CD4-positive, alpha-beta T cell (primary cell): Measurements from ENCODE around the gene APOL3. TPM values are rescaled to one million over a fixed set of nuclear protein-coding genes. Genes with fewer than 3 reads are reported as not detected.
"Not testable (repeated sequence)": the region's sequence is repeated elsewhere in the genome, so short reads cannot be mapped to it uniquely, and the experiment has no call there.

Experiments used
- ATAC-seq: fragments of 200-7000 bp; cut with Tn5 transposase; one replicate; pipeline ENCODE4 v1.10.0; 2022; ENCODE audit warnings: mild to moderate bottlenecking; ENCODE audit not compliant: poor library complexity
- CTCF ChIA-PET: fragments of 350-600 bp; sonication (Branson Sonifier 250); formaldehyde crosslinking; loops from one replicate; lab custom pipeline; 2021; ENCODE audit warnings: antibody characterized with exemption, inconsistent platforms; lab: Charles Lee
- POLR2A ChIA-PET: fragments of 350-600 bp; sonication (Branson Sonifier 250); formaldehyde crosslinking; loops from one replicate; lab custom pipeline; 2021; ENCODE audit warnings: antibody characterized with exemption, inconsistent platforms; lab: Charles Lee
- DNase-seq, 14 experiments: peaks; one replicate each; pipeline ENCODE4 v3.0.0-alpha.2; 2013 to 2020; ENCODE audit warnings: mixed read lengths in 2 of 14
- H3K27ac ChIP-seq, 2 donors: one replicate each; pipeline versions ENCODE4 v1.5.1 to v1.7.0; 2013; ENCODE audit warnings: low read length in 2 of 2, low read depth in 1 of 2, mild to moderate bottlenecking in 1 of 2
- H3K27me3 ChIP-seq, 2 experiments: 1 replicate in 1 of 2; 2 replicates in 1 of 2; pipeline versions ENCODE4 v1.6.1 to v1.7.0; 2013; ENCODE audit warnings: low read length in 2 of 2, control low read depth in 1 of 2, mild to moderate bottlenecking in 1 of 2, moderate library complexity in 1 of 2; ENCODE audit not compliant: insufficient read depth in 2 of 2, control insufficient read depth in 1 of 2
- H3K36me3 ChIP-seq: one replicate; pipeline ENCODE4 v1.6.1; 2013; ENCODE audit warnings: low read length, control low read depth; ENCODE audit not compliant: insufficient read depth
- H3K4me1 ChIP-seq: one replicate; pipeline ENCODE4 v1.6.1; 2013; ENCODE audit warnings: low read length, control low read depth; ENCODE audit not compliant: insufficient read depth
- H3K4me3 ChIP-seq: one replicate; pipeline ENCODE4 v1.5.1; 2013; ENCODE audit warnings: mild to moderate bottlenecking, low read length, moderate library complexity
- H3K9me3 ChIP-seq, 2 experiments: 1 replicate in 1 of 2; 2 replicates in 1 of 2; pipeline versions ENCODE4 v1.6.1 to v1.7.0; 2013; ENCODE audit warnings: low read length in 2 of 2, mild to moderate bottlenecking in 2 of 2, control low read depth in 1 of 2, moderate library complexity in 1 of 2; ENCODE audit not compliant: control insufficient read depth in 1 of 2, insufficient read depth in 1 of 2
- H3K27ac Mint-ChIP-seq: one replicate; pipeline ENCODE4 v1.8.0; 2020; ENCODE audit warnings: mixed read lengths
- H3K27me3 Mint-ChIP-seq: one replicate; pipeline ENCODE4 v1.8.0; 2021; ENCODE audit warnings: mixed read lengths
- H3K36me3 Mint-ChIP-seq: one replicate; pipeline ENCODE4 v1.8.0; 2021; ENCODE audit warnings: low read depth, mixed read lengths
- H3K4me1 Mint-ChIP-seq: one replicate; pipeline ENCODE4 v1.8.0; 2021; ENCODE audit warnings: low read depth, mixed read lengths
- H3K4me3 Mint-ChIP-seq: one replicate; pipeline ENCODE4 v1.8.0; 2020; ENCODE audit warnings: mild to moderate bottlenecking, mixed read lengths
- H3K9me3 Mint-ChIP-seq: one replicate; pipeline ENCODE4 v1.8.0; 2020; ENCODE audit warnings: mixed read lengths
- CTCF ChIP-seq: fragments of 200-600 bp; IDR thresholded peaks from one replicate; pipeline ENCODE4 v1.8.0; 2022; ENCODE audit warnings: antibody characterized with exemption, mild to moderate bottlenecking
- intact Hi-C, 2 experiments: fragments of 100-400 bp; cut with DNase I in 1 of 2; cut with micrococcal nuclease in 1 of 2; formaldehyde crosslinking; loops; one replicate each; pipeline versions ENCODE4 v1.15.1 to v1.9.0; 2023 to 2025; cut with DNase I, micrococcal nuclease
- total RNA-seq, 174 experiments: library from RNA in 2 of 174; stranded (reverse) in 2 of 174; gene quantifications; one replicate each; pipeline ENCODE4 v1.2.3 and lab custom pipeline; 2021 to 2026

The APOL3 gene
- total RNA-seq, 2 experiments from 2014 or later: 111 to 116 TPM

GRCh38 chr22:36201630-36202319 lies 41.2 kb upstream of the APOL3 start, which contains the start of gene APOL4:
Gene APOL4, minus strand, starts transcription at chr22:36201809. Its CDS starts 75 bp downstream, at chr22:36201734.
- Mint-ChIP-seq H3K4me1 (peaks cover 6% of the 10 kb centered on the region), H3K4me3 (no peak within 1 kb of the TSS), H3K27ac (no peak within 1 kb of the TSS), H3K27me3 (peaks cover 27% of the 10 kb centered on the region), H3K9me3 (no peaks in the 10 kb centered on the region), H3K36me3 (no peaks in the 10 kb centered on the region)
- Histone ChIP-seq H3K4me3 (no peak within 1 kb of the TSS), H3K27ac (no peak within 1 kb of the TSS), H3K36me3 (no peaks in the 10 kb centered on the region), H3K27me3 (no peaks in the 10 kb centered on the region), H3K4me1 (peaks cover 8% of the 10 kb centered on the region), H3K9me3 (no peaks in the 10 kb centered on the region)
- ChIA-PET CTCF (no interaction called here), POLR2A (no interaction called here)
- no peak for ATAC-seq
- peak in 1 of 14 experiments; percentile 6 for DNase-seq
- intact Hi-C loops: loop anchor here in 1 of 2 experiments (2.0 kb wide), 1 partner anchor 53 kb away; no protein-coding TSS in a partner anchor
- no peak for TF ChIP-seq CTCF

DNA sequence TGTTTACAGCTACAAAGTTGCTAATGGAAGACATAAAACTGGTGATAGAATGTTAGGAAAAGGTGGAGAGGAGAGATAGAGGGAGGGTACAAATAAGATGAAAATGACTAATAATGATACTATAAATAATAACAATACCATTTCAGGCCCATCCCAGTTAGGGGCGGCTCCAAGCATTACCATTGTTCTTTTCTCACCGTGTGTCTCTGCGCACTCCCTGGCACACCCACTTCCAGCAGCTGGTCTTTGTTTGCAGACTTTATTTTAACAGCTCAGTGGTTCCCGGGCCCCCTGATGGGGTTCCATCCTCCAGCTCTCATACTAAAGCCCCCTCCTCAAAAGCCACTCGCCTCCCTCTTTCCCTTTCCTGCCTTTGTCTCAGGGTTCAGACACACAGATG lies 40.5 kb upstream of the APOL3 start:
- H3K27ac Mint-ChIP-seq, H3K27ac ChIP-seq, H3K9me3 ChIP-seq, DNase-seq, H3K4me1 Mint-ChIP-seq, H3K4me3 ChIP-seq, H3K4me3 Mint-ChIP-seq, H3K9me3 Mint-ChIP-seq, POLR2A ChIA-PET, CTCF ChIA-PET, H3K4me1 ChIP-seq, ATAC-seq, H3K36me3 ChIP-seq, H3K27me3 ChIP-seq, H3K36me3 Mint-ChIP-seq: not testable (repeated sequence)
- intact Hi-C loops: loop anchor here in 1 of 2 experiments (2.0 kb wide), 1 partner anchor 54 kb away; no protein-coding TSS in a partner anchor
- peaks cover 27% of the 10 kb centered on the region for H3K27me3 Mint-ChIP-seq

DNA sequence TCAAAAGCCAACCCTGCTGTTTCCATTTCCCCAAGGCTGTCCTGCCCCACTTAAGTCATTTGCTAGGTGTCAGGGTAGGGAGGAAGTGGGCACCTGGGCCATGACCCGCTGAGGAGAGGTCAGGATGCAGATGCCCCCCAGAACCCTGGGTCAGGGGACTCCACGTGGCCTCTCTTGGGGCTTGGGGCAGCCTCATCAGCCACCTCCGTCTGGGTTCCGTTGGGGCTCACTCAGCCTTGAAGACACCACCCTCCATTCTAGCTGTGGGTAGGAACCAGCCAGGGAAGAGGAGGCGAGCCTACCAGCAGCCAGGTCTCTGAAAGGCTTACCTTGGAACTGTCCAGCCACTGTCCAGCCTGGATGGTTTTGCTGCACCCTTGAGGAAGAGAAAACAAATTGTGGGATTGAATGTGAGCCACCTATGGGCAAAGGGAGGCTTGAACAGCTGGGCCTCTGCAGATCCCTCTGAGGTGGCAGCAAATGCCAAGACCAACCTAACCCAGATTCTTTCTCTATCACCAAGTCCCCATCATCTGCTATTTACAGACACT lies 38.5 kb upstream of the APOL3 start:
- Mint-ChIP-seq H3K27me3 (peaks cover 32% of the 10 kb centered on the region), H3K27ac (no peak overlapping the region), H3K4me3 (no peak overlapping the region), H3K9me3 (no peaks in the 10 kb centered on the region), H3K36me3 (no peaks in the 10 kb centered on the region), H3K4me1 (peaks cover 6% of the 10 kb centered on the region)
- TF ChIP-seq CTCF: no peak
- Histone ChIP-seq H3K27ac (no peak overlapping the region), H3K27me3 (no peaks in the 10 kb centered on the region), H3K4me1 (peaks cover 9% of the 10 kb centered on the region), H3K9me3 (no peaks in the 10 kb centered on the region), H3K36me3 (no peaks in the 10 kb centered on the region), H3K4me3 (no peak overlapping the region)
- intact Hi-C loops: loop anchor here in 1 of 2 experiments (10.0 kb wide), 1 partner anchor 76 kb away; no protein-coding TSS in a partner anchor
- CTCF ChIA-PET: no interaction called here
- DNase-seq (no peak), ATAC-seq (no peak)
- POLR2A ChIA-PET: interaction anchor here (1.1 kb wide), 1 partner anchor 79 kb away, joined by 3 read pairs; no protein-coding TSS in a partner anchor
